ENCODE measurements around the gene SUPV3L1. TPM values are rescaled to one million over a fixed set of nuclear protein-coding genes. Genes with fewer than 3 reads are reported as not detected.

The SUPV3L1 gene
- 13.2 and 13.3 TPM in 2 replicates for total RNA-seq

GRCh38 chr10:69179743-69180524, at the start of gene SUPV3L1:
Gene SUPV3L1, plus strand, starts transcription at chr10:69180234. Its CDS starts 58 bp downstream, at chr10:69180292.

GRCh38 chr10:69220041-69220451, 40.0 kb downstream of the SUPV3L1 start, which contains the start of gene HKDC1:
Gene HKDC1, plus strand, starts transcription at chr10:69220332. Its CDS starts 104 bp downstream, at chr10:69220436.

Other genes with a start within 250 kb of the SUPV3L1 start
- 44.2 and 55.4 TPM in 2 replicates for gene DDX21, start 224.1 kb upstream of the SUPV3L1 start, total RNA-seq
- 36.6 and 41.1 TPM in 2 replicates for gene KIFBP, start 191.4 kb upstream of the SUPV3L1 start, total RNA-seq
- 574 and 715 TPM in 2 replicates for gene SRGN, start 92.1 kb upstream of the SUPV3L1 start, total RNA-seq
- gene VPS26A, start 56.1 kb upstream of the SUPV3L1 start, total RNA-seq = 28.2 and 33.2 TPM in 2 replicates
- 0.18 and 0.49 TPM in 2 replicates for gene HKDC1, start 40.1 kb downstream of the SUPV3L1 start, total RNA-seq
- 168 and 214 TPM in 2 replicates for gene HK1, start 98.3 kb downstream of the SUPV3L1 start, total RNA-seq
- 0.18 TPM in 1 of 2 replicates, not detected in the other for gene TACR2, start 236.7 kb downstream of the SUPV3L1 start, total RNA-seq

Data from cardiac atrium fibroblast (primary cell).